H9 (cell line): ENCODE data around the gene MAGI1. TPM values are rescaled to one million over a fixed set of nuclear protein-coding genes. Genes with fewer than 3 reads are reported as not detected.
A peak's percentile ranks its signal among the peaks of the same experiment; 100 is the strongest.

ENCODE experiments used
- DNase-seq: peaks from one replicate; pipeline ENCODE4 v3.0.0-alpha.2; 2017
- H2AFZ ChIP-seq: one replicate; pipeline ENCODE4 v1.6.1; 2013; ENCODE audit warnings: mild to moderate bottlenecking, low read length, control low read depth, moderate library complexity
- H2AK5ac ChIP-seq: 2 replicates; pipeline ENCODE4 v1.6.1; 2013; ENCODE audit warnings: low read length, control low read depth, mixed read lengths; ENCODE audit not compliant: insufficient read length
- H2BK120ac ChIP-seq: one replicate; pipeline ENCODE4 v1.6.1; 2013; ENCODE audit warnings: low read depth, mild to moderate bottlenecking, low read length, control low read depth, inconsistent platforms; ENCODE audit not compliant: poor library complexity, severe bottlenecking
- H2BK12ac ChIP-seq: 2 replicates; pipeline ENCODE4 v1.6.1; 2013; ENCODE audit warnings: low read length, control low read depth, mixed read lengths, low read depth; ENCODE audit not compliant: insufficient read length
- H2BK15ac ChIP-seq: 2 replicates; pipeline ENCODE4 v1.6.1; 2013; ENCODE audit warnings: low read depth, low read length, control low read depth
- H2BK20ac ChIP-seq: one replicate; pipeline ENCODE4 v1.6.1; 2013; ENCODE audit warnings: low read depth, mild to moderate bottlenecking, low read length, control low read depth, inconsistent platforms; ENCODE audit not compliant: poor library complexity, severe bottlenecking
- H2BK5ac ChIP-seq: 2 replicates; pipeline ENCODE4 v1.6.1; 2013; ENCODE audit warnings: low read length, control low read depth, mixed read lengths; ENCODE audit not compliant: insufficient read length
- H3K14ac ChIP-seq: 2 replicates; pipeline ENCODE4 v1.6.1; 2013; ENCODE audit warnings: low read length, control low read depth; ENCODE audit not compliant: insufficient read depth
- H3K18ac ChIP-seq: 2 replicates; pipeline ENCODE4 v1.6.1; 2013; ENCODE audit warnings: low read depth, mild to moderate bottlenecking, mixed read lengths, low read length, control low read depth; ENCODE audit not compliant: insufficient read length
- H3K23ac ChIP-seq: 2 replicates; pipeline ENCODE4 v1.6.1; 2013; ENCODE audit warnings: low read length, control low read depth, mixed read lengths, low read depth; ENCODE audit not compliant: insufficient read length
- H3K23me2 ChIP-seq: 2 replicates; pipeline ENCODE4 v1.6.1; 2013; ENCODE audit warnings: low read depth, mild to moderate bottlenecking, mixed read lengths, low read length, control low read depth; ENCODE audit not compliant: insufficient read length, poor library complexity, severe bottlenecking
- H3K27ac ChIP-seq: 2 replicates; pipeline ENCODE4 v1.5.1; 2013; ENCODE audit warnings: low read length, control low read depth, mixed read lengths, low read depth; ENCODE audit not compliant: insufficient read length
- H3K27me3 ChIP-seq: 2 replicates; pipeline ENCODE4 v1.6.1; 2013; ENCODE audit warnings: low read length, control low read depth, inconsistent platforms; ENCODE audit not compliant: insufficient read depth
- H3K4ac ChIP-seq: 2 replicates; pipeline ENCODE4 v1.6.1; 2013; ENCODE audit warnings: low read depth, mild to moderate bottlenecking, control low read depth, inconsistent platforms, low read length, moderate library complexity
- H3K4me1 ChIP-seq: 2 replicates; pipeline ENCODE4 v1.6.1; 2013; ENCODE audit warnings: low read length, control low read depth, inconsistent platforms; ENCODE audit not compliant: insufficient read depth
- H3K4me2 ChIP-seq: 2 replicates; pipeline ENCODE4 v1.6.1; 2013; ENCODE audit warnings: low read length, control low read depth, mixed read lengths; ENCODE audit not compliant: insufficient read length, insufficient read depth
- H3K56ac ChIP-seq: 2 replicates; pipeline ENCODE4 v1.6.1; 2013; ENCODE audit warnings: low read depth, mild to moderate bottlenecking, mixed read lengths, low read length, control low read depth; ENCODE audit not compliant: insufficient read length
- H3K79me1 ChIP-seq: 2 replicates; pipeline ENCODE4 v1.6.1; 2013; ENCODE audit warnings: low read depth, mild to moderate bottlenecking, moderate library complexity, low read length, control low read depth, inconsistent platforms; ENCODE audit not compliant: insufficient read depth, poor library complexity, severe bottlenecking
- H3K79me2 ChIP-seq: 2 replicates; pipeline ENCODE4 v1.6.1; 2013; ENCODE audit warnings: low read length, control low read depth, inconsistent platforms; ENCODE audit not compliant: insufficient read depth
- H3K9ac ChIP-seq: 2 replicates; pipeline ENCODE4 v1.6.1; 2013; ENCODE audit warnings: low read length, control low read depth, mixed read lengths; ENCODE audit not compliant: insufficient read length; ENCODE audit errors: extremely low read depth
- H3K9me3 ChIP-seq: one replicate; pipeline ENCODE4 v1.6.1; 2013; ENCODE audit warnings: low read depth, low read length, inconsistent platforms; ENCODE audit not compliant: control insufficient read depth
- H3T11ph ChIP-seq: one replicate; pipeline ENCODE4 v1.6.1; 2013; ENCODE audit warnings: mild to moderate bottlenecking, low read length, control low read depth, inconsistent platforms
- H4K20me1 ChIP-seq: one replicate; pipeline ENCODE4 v1.6.1; 2013; ENCODE audit not compliant: control insufficient read depth, insufficient read length, insufficient read depth
- H4K5ac ChIP-seq: 2 replicates; pipeline ENCODE4 v1.6.1; 2013; ENCODE audit warnings: low read depth, mild to moderate bottlenecking, mixed read lengths, low read length, control low read depth; ENCODE audit not compliant: insufficient read length
- H4K8ac ChIP-seq: replicated peaks from 2 replicates; pipeline ENCODE4 v1.6.1; 2013; ENCODE audit warnings: low read length, control low read depth, mixed read lengths, low read depth; ENCODE audit not compliant: insufficient read length
- H4K91ac ChIP-seq: 2 replicates; pipeline ENCODE4 v1.6.1; 2013; ENCODE audit warnings: low read depth, mild to moderate bottlenecking, moderate library complexity, mixed read lengths, low read length, control low read depth; ENCODE audit not compliant: insufficient read length
- H3K27ac Mint-ChIP-seq, 3 experiments: 2 replicates in 2 of 3; 3 replicates in 1 of 3; pipeline ENCODE4 v1.8.0; 2020 to 2021; ENCODE audit warnings: mixed read lengths in 3 of 3, mild to moderate bottlenecking in 1 of 3, moderate library complexity in 1 of 3
- H3K27me3 Mint-ChIP-seq: 2 replicates; pipeline ENCODE4 v1.8.0; 2021; ENCODE audit warnings: low read depth, mild to moderate bottlenecking, moderate library complexity, mixed read lengths
- H3K36me3 Mint-ChIP-seq, 3 experiments: 2 replicates in 2 of 3; 3 replicates in 1 of 3; pipeline ENCODE4 v1.8.0; 2020 to 2021; ENCODE audit warnings: low read depth in 3 of 3, mixed read lengths in 3 of 3; ENCODE audit not compliant: insufficient read depth in 1 of 3
- H3K4me1 Mint-ChIP-seq, 2 experiments: 2 replicates each; pipeline ENCODE4 v1.8.0; 2020; ENCODE audit warnings: mixed read lengths in 2 of 2
- H3K4me3 Mint-ChIP-seq, 2 experiments: 2 replicates in 1 of 2; 3 replicates in 1 of 2; pipeline ENCODE4 v1.8.0; 2020 to 2021; ENCODE audit warnings: mild to moderate bottlenecking in 2 of 2, mixed read lengths in 2 of 2, moderate library complexity in 1 of 2
- H3K9me3 Mint-ChIP-seq, 2 experiments: 2 replicates in 1 of 2; 3 replicates in 1 of 2; pipeline ENCODE4 v1.8.0; 2020; ENCODE audit warnings: mild to moderate bottlenecking in 2 of 2, mixed read lengths in 2 of 2, moderate library complexity in 1 of 2
- WGBS: extraction: QIAGEN DNeasy Blood & Tissue Kit; methylation state at CpG from one replicate; pipeline ENCODE4 v1.1.7; 2013; ENCODE audit warnings: missing lambda C conversion rate, low lambda C conversion rate, mixed read lengths; ENCODE audit not compliant: insufficient read length; ENCODE audit errors: extremely low coverage; 5-methylcytosine and 5-hydroxymethylcytosine counted together
- total RNA-seq: library from RNA; stranded (reverse); gene quantifications from 2 replicates; pipeline ENCODE4 v1.2.1, GENCODE V29; 2021
- TF ChIP-seq, protein P1 (sequence below): fragments of 200-600 bp; sonication (generic); conservative IDR thresholded peaks from 3 replicates; pipeline ENCODE4 v1.8.0; 2021; ENCODE audit warnings: antibody characterized with exemption, mild to moderate bottlenecking

MAGI1 gene
- total RNA-seq, 1 experiment from 2014 or later, result 65.7 TPM

DNA sequence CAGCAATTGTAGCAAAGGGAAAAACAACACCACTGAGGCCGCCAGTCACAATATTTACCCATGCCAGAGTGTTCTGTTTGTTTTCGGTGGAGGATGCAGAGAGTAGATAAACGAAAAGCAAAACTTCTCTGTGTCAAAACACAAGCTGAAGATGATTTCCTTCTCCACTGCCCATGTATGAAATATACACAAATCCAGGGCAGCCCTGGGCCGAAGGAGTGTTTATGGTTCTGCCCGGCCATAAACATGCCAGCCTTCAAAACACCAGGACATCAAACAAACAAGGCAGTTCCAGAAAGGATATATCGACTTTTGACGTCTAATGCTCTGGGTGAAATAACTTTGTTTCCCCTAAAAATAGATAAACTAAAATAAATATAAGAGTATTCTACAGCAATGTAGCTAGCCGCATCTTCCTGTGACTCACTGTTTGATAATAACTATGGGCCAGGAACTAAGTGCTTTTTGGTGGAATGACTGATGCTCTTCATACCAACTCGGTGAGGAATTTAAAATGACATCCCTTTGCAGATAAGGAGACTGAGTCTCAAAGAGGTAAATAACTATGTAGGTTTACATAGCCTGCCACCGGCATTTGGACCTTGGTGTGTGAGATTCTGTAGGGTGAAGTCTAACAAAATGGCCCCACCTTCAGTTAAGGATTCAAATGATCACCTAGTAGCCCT lies 82.8 kb downstream of the MAGI1 start:
- no peak overlapping the region for H3K23ac ChIP-seq
- H3K27me3 ChIP-seq, result no peaks in the 10 kb centered on the region
- no peak overlapping the region for H4K5ac ChIP-seq
- Mint-ChIP-seq H3K4me1 (peaks cover 33 to 38% of the 10 kb centered on the region in 2 experiments), H3K27me3 (no peaks in the 10 kb centered on the region), H3K36me3 (no peaks in the 10 kb centered on the region), H3K9me3 (no peaks in the 10 kb centered on the region), H3K27ac (no peak overlapping the region), H3K4me3 (no peak overlapping the region)
- H3K4me2 ChIP-seq, result no peak overlapping the region
- WGBS, result no CpG with 5 or more reads among the region's 10 CpGs
- H2BK120ac ChIP-seq, result no peak overlapping the region
- no peak for DNase-seq
- peak overlapping the region; percentile 52 for H2AK5ac ChIP-seq
- H2BK15ac ChIP-seq, result peak overlapping the region; percentile 89
- no peak overlapping the region for H4K91ac ChIP-seq
- H3T11ph ChIP-seq, result no peak overlapping the region
- no peak overlapping the region for H2BK5ac ChIP-seq
- no peak overlapping the region for H3K27ac ChIP-seq
- H3K79me2 ChIP-seq, result peaks cover 8% of the 10 kb centered on the region; the same call in 1 of the 2 replicates
- H3K4me1 ChIP-seq, result peaks cover 7% of the 10 kb centered on the region
- H2AFZ ChIP-seq, result no peak overlapping the region
- H3K56ac ChIP-seq, result no peak overlapping the region
- no peak overlapping the region for H4K8ac ChIP-seq
- no peak overlapping the region for H3K18ac ChIP-seq
- H3K9me3 ChIP-seq, result no peaks in the 10 kb centered on the region
- H2BK12ac ChIP-seq, result peak overlapping the region; percentile 83
- no peak overlapping the region for H3K4ac ChIP-seq
- H4K20me1 ChIP-seq, result no peaks in the 10 kb centered on the region
- H2BK20ac ChIP-seq, result no peak overlapping the region
- no peak overlapping the region for H3K9ac ChIP-seq
- H3K79me1 ChIP-seq, result no peaks in the 10 kb centered on the region
- H3K14ac ChIP-seq, result no peak overlapping the region; the same call in 1 of the 2 replicates
- no peaks in the 10 kb centered on the region for H3K23me2 ChIP-seq
- TF ChIP-seq, protein P1, sequence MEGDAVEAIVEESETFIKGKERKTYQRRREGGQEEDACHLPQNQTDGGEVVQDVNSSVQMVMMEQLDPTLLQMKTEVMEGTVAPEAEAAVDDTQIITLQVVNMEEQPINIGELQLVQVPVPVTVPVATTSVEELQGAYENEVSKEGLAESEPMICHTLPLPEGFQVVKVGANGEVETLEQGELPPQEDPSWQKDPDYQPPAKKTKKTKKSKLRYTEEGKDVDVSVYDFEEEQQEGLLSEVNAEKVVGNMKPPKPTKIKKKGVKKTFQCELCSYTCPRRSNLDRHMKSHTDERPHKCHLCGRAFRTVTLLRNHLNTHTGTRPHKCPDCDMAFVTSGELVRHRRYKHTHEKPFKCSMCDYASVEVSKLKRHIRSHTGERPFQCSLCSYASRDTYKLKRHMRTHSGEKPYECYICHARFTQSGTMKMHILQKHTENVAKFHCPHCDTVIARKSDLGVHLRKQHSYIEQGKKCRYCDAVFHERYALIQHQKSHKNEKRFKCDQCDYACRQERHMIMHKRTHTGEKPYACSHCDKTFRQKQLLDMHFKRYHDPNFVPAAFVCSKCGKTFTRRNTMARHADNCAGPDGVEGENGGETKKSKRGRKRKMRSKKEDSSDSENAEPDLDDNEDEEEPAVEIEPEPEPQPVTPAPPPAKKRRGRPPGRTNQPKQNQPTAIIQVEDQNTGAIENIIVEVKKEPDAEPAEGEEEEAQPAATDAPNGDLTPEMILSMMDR, result no peak
